Subcutaneous abdominal adipose tissue (tissue), 5 donors: ENCODE results near the gene DNAJC30.
"Not testable (repeated sequence)": the region's sequence is repeated elsewhere in the genome, so short reads cannot be mapped to it uniquely, and the experiment has no call there.

Source experiments
- H3K27ac ChIP-seq: one replicate; pipeline ENCODE4 v1.7.0; 2013; ENCODE audit warnings: low read depth, mild to moderate bottlenecking, inconsistent platforms, low read length, moderate library complexity
- H3K27me3 ChIP-seq, 5 donors: one replicate each; pipeline ENCODE4 v1.7.0; 2013; ENCODE audit warnings: low read length in 5 of 5, inconsistent platforms in 1 of 5; ENCODE audit not compliant: control insufficient read depth in 5 of 5, insufficient read depth in 4 of 5
- H3K36me3 ChIP-seq, 5 donors: one replicate each; pipeline ENCODE4 v1.7.0; 2013; ENCODE audit warnings: low read length in 5 of 5; ENCODE audit not compliant: control insufficient read depth in 5 of 5, insufficient read depth in 5 of 5
- H3K4me1 ChIP-seq, 5 donors: one replicate each; pipeline ENCODE4 v1.7.0; 2013; ENCODE audit warnings: low read length in 5 of 5, mild to moderate bottlenecking in 3 of 5, moderate library complexity in 1 of 5; ENCODE audit not compliant: control insufficient read depth in 5 of 5, insufficient read depth in 5 of 5
- H3K4me3 ChIP-seq, 5 donors: one replicate each; pipeline ENCODE4 v1.7.0; 2013; ENCODE audit warnings: low read length in 5 of 5, low read depth in 1 of 5
- H3K9ac ChIP-seq, 5 donors: one replicate each; pipeline ENCODE4 v1.7.0; 2013; ENCODE audit warnings: low read length in 5 of 5, mild to moderate bottlenecking in 4 of 5, moderate library complexity in 3 of 5
- H3K9me3 ChIP-seq, 5 donors: one replicate each; pipeline ENCODE4 v1.7.0; 2013; ENCODE audit warnings: low read length in 5 of 5; ENCODE audit not compliant: control insufficient read depth in 5 of 5
- donor health status: healthy.
- donor health status: healthy.
- donor health status: healthy.
- donor health status: healthy.
- donor health status: healthy.

DNAJC30 gene

DNA sequence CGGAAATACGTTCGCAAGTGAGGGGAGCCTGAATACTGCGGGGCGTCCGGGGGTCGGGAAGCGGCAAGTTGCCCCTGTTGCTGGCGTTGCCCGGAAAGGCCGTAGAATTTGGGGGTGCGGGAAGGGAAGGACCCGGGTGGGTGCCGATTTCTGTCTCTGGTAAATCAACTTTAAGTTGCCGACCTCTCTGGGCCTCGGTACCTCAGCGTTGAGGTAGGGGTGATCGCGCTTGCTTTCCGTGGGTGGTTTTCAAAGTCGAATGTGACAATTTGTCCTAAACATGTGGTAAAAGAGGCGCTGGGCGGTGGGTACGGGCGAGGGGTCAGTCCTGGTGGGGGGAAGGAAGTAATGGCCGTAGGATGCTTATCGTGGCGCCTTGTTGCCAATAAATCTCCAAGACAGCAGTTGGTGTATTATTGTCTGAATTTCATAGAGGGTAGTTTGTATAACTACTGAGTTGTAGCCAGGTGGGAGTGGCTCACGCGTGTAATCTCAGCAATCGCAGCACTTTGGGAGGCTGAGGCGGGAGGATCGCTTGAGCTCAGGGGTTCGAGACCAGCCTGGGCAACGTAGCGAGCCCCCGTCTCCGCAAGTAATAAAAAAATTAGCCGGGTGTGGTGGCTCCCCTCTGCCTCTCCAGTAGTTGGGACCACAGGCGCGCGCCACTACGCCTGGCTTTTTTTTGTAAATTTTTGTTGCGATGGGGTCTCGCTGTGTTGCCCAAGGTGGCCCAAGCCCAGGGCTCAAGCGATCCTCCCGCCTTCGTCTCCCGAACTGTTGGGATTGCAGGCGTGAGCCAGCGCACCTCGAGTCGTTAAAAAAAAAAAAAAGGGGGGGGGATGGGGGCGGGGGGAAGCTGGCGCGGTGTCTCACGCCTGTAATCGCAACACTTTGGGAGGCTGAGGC, 788 bp upstream of the DNAJC30 start:
- Histone ChIP-seq H3K27ac (peak overlapping the region; percentile 72), H3K4me3 (peak overlapping the region; percentile 96 to 100 (median 99)), H3K9ac (peak overlapping the region; percentile 59 to 96 (median 84))

DNA sequence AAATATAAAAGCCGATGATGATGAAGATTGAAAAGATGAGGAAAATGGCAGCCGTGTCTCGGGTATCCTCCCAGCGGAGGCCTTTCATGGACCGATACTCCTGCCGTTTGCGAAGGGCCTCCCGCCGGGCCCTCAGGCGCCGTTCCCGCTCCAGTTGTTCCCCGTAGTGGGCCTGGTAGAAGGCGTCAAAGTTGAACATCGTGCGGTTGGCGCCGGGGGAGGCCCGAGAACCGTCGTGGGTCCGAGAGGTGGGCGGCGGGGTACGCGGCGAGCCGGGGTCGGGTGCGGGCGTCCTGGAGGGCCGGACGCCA, 553 bp downstream of the DNAJC30 start:
- H3K9me3 ChIP-seq, result no peaks in the 10 kb centered on the region
- H3K9ac ChIP-seq, result peak overlapping the region; percentile 17 to 96 (median 92)
- peak overlapping the region; percentile 72 for H3K27ac ChIP-seq
- H3K27me3 ChIP-seq, result no peaks in the 10 kb centered on the region
- H3K4me3 ChIP-seq, result peak overlapping the region; percentile 79 to 100 (median 99)
- H3K36me3 ChIP-seq, result peaks cover 0 to 30% (median 26%) of the 10 kb centered on the region in 5 donors
- H3K4me1 ChIP-seq, result peaks cover 9 to 36% (median 31%) of the 10 kb centered on the region in 5 donors

More for the DNA sequence above, 788 bp upstream of the DNAJC30 start:
- no peaks in the 10 kb centered on the region for H3K27me3 ChIP-seq
- peaks cover 9 to 36% (median 31%) of the 10 kb centered on the region in 5 donors for H3K4me1 ChIP-seq
- H3K36me3 ChIP-seq, result peaks cover 4 to 24% (median 20%) of the 10 kb centered on the region in 5 donors
- no peaks in the 10 kb centered on the region for H3K9me3 ChIP-seq

DNA sequence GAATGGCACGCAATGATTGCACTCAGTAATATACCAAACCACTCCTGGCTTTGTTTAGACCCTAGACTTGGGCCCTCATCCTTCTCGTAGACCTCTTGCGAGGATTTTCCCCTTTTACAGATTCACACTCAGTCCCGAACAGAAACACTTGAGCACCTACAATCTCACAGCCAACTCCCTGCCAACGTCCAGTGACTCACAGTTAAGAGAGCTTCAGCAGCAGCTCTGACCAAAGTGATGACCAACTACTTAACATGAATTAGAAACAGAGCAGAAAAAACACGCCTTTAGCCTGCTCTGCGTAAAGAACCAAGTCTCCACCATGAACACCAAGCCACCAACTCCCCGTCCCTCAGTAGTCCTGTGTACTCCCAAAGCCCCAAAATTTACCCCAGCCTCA, 2.2 kb downstream of the DNAJC30 start:
- Histone ChIP-seq H3K9me3 (no peaks in the 10 kb centered on the region), H3K27ac (no peak overlapping the region), H3K4me1 (peaks cover 9 to 36% (median 31%) of the 10 kb centered on the region in 5 donors), H3K4me3 (no peak overlapping the region), H3K36me3 (peaks cover 0 to 21% (median 12%) of the 10 kb centered on the region in 5 donors), H3K9ac (peak overlapping the region in 2 of 5 donors; percentile 30 to 94), H3K27me3 (no peaks in the 10 kb centered on the region)

DNA sequence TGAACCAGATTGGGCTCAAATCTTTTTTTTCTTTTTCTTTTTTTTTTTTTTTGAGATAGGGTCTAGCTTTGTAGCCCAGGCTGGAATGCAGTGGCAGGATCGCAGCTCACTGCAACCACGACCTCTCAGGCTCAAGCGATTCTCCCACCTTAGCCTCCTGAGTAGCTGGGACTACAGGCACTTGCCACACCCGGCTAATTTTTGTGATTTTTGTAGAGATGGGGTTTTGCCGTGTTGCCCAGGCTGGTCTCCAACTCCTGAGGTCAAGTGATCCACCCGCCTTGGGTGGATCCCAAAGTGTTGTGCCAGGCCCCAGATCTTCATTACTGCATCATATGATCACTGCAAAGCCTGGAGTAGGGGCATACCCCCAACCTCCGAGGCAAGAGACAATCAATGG, 2.8 kb downstream of the DNAJC30 start:
- H3K27ac ChIP-seq, result no peak overlapping the region
- peaks cover 0 to 21% (median 12%) of the 10 kb centered on the region in 5 donors for H3K36me3 ChIP-seq
- H3K9ac ChIP-seq, result no peak overlapping the region
- H3K27me3 ChIP-seq, result no peaks in the 10 kb centered on the region
- H3K4me1 ChIP-seq, result peaks cover 9 to 36% (median 31%) of the 10 kb centered on the region in 5 donors
- no peaks in the 10 kb centered on the region for H3K9me3 ChIP-seq
- no peak overlapping the region for H3K4me3 ChIP-seq

DNA sequence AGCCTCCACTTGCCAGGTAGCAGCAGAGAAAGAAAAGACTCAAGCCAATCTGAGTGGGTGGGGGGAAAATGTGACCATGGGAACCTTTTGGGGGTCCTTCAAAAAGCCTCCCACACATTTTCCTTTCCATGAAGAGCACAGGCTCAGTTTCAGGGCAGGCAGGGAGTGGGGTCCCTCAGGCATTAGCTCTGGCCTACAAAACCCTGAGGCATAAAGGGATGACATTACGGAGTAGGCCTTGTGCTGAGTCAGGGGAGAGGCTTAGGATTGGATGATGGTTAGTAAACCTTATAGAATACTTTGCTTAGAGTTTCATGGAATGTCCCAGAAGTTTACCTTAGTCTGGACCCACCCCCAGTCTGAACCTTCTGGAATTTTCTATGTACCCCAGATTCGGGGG, 3.5 kb downstream of the DNAJC30 start:
- peaks cover 0 to 21% (median 12%) of the 10 kb centered on the region in 5 donors for H3K36me3 ChIP-seq
- H3K9ac ChIP-seq, result no peak overlapping the region
- H3K4me1 ChIP-seq, result peaks cover 9 to 36% (median 31%) of the 10 kb centered on the region in 5 donors
- no peak overlapping the region for H3K27ac ChIP-seq
- H3K9me3 ChIP-seq, result no peaks in the 10 kb centered on the region
- no peak overlapping the region for H3K4me3 ChIP-seq
- H3K27me3 ChIP-seq, result no peaks in the 10 kb centered on the region

DNA sequence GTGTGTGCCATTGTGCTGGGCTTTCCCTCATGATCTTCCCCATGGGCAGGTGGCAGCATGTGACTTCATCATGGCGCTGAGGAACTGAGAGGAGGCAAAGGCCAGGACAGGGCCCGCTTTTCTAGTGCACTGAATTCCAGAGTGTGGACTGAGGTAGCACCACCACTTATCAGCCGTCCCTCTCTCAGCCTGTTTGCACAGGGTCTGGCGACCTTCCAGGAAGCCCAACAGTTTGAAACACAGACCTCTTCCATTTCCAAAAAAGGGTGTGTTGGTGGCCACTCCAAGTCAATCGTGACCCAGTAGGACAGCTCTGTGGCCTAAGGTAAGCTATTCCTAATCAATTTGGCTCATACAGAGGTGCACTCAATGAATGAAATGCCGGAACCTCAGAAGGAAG, 4.4 kb downstream of the DNAJC30 start:
- Histone ChIP-seq H3K9ac (no peak overlapping the region), H3K27me3 (no peaks in the 10 kb centered on the region), H3K36me3 (peaks cover 0 to 21% (median 12%) of the 10 kb centered on the region in 5 donors), H3K27ac (no peak overlapping the region), H3K4me1 (peaks cover 9 to 31% (median 27%) of the 10 kb centered on the region in 5 donors), H3K9me3 (no peaks in the 10 kb centered on the region), H3K4me3 (no peak overlapping the region)

DNA sequence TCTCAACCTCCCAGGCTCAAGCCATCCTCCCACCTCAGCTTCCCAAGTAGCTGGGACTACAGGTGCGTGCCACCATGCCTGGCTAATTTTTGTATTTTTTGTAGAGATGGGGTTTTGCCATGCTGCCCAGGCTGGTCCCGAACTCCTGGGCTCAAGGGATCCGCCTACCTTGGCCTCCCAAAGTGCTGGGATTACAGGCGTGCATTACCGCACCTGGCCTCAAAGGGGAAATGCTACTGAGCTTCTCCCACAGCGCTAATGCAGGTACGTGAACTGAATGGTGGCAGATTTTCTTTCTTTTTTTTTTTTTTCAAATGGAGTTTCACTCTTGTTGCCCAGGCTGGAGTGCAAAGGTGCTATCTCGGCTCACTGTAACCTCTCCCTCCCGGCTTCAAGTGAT, 7.2 kb downstream of the DNAJC30 start:
- H3K27ac ChIP-seq, H3K9ac ChIP-seq, H3K27me3 ChIP-seq, H3K9me3 ChIP-seq, H3K4me3 ChIP-seq: not testable (repeated sequence)
- peaks cover 0 to 13% (median 5%) of the 10 kb centered on the region in 5 donors for H3K4me1 ChIP-seq
- peaks cover 0 to 21% (median 12%) of the 10 kb centered on the region in 5 donors for H3K36me3 ChIP-seq

DNA sequence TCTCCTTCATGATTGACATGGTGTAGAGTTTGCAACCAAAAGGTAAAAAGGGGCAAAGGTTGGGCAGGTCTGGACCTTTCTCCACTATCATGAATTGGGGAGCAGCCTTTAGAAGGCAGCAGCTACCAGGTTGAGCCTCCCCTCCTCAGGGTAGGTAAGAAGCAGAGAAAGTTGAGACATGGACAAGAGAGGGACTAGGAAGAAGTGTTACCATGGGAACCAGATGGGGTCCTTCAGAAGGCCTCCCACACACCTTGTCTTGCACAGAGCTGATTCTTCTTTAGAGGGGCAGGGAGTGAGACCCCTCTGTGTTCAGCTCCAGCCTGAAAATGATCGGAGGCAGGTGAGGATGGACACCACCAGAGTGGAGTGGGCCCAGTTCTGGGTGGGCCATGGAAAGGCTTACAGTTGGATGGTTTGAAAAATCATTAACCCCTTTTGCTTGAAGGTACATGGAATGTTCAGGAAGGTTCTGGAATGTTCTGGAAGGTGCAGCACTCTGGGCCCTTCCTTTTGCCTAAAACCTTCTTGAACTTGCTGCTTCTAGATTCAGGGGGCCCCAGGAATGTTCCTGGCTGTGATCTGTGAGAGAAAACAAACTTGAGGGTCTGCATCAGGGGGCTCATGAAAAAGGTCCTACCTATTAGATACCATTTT, 8.7 kb downstream of the DNAJC30 start:
- H3K4me1 ChIP-seq, result peaks cover 0 to 5% (median 0%) of the 10 kb centered on the region in 5 donors
- no peak overlapping the region for H3K4me3 ChIP-seq
- H3K9ac ChIP-seq, result no peak overlapping the region
- H3K27me3 ChIP-seq, result no peaks in the 10 kb centered on the region
- no peak overlapping the region for H3K27ac ChIP-seq
- peaks cover 0 to 16% (median 12%) of the 10 kb centered on the region in 5 donors for H3K36me3 ChIP-seq
- H3K9me3 ChIP-seq, result no peaks in the 10 kb centered on the region

DNA sequence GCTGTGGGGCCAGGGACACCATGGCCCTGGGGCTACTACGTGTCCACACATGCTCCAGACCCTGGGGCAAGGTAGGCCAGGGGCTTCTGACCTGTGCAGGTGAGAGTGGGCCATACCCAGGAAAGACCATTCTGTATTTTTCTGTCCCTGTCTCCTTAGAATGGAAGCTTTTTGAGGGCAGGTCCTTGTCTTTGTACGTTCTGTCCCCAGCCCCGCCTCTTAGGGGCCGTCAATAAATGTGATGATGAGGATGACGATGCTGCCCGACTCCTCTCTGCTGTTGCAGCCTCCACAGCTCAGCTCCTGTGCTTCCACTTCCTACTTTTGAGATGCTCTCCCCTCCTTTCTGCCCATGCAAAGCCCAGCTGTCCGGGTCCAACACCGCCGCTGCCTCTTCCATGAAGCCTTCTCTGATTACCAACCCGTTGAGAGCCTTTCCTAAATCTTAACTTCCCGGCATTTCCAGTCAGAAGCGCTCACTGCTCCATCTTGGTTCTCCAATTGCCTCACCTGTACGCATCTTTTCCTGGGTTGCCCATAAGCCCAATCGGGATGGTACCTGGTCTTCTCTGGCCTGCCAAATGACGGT, 11.3 kb downstream of the DNAJC30 start:
- H3K27me3 ChIP-seq, result no peaks in the 10 kb centered on the region
- no peak overlapping the region for H3K4me3 ChIP-seq
- H3K9ac ChIP-seq, result no peak overlapping the region
- H3K4me1 ChIP-seq, result peaks cover 0 to 22% (median 16%) of the 10 kb centered on the region in 5 donors
- H3K27ac ChIP-seq, result no peak overlapping the region
- no peaks in the 10 kb centered on the region for H3K9me3 ChIP-seq
- H3K36me3 ChIP-seq, result no peaks in the 10 kb centered on the region

DNA sequence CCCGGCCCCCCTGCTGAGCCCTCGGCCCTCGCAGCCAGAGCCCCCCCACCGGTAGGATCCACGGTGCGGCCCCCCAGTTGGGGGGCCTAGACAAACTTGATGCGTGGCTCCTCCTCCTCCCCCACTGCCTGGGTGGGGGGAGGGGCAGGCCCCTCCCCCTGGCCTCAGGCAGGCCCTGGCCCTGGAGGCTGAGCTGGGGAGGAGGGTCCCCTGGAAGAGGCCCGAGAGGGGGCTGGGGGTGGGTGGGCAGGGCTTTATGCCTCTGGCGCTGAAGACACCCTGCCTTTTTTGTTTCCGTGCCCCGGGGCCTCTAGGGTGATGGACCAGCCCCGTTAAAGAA, 12.0 kb downstream of the DNAJC30 start:
- H3K4me3 ChIP-seq, result no peak overlapping the region
- no peaks in the 10 kb centered on the region for H3K9me3 ChIP-seq
- H3K9ac ChIP-seq, result no peak overlapping the region
- H3K27me3 ChIP-seq, result no peaks in the 10 kb centered on the region
- no peaks in the 10 kb centered on the region for H3K36me3 ChIP-seq
- H3K4me1 ChIP-seq, result peaks cover 0 to 22% (median 16%) of the 10 kb centered on the region in 5 donors
- H3K27ac ChIP-seq, result no peak overlapping the region
